ENCODE measurements around the gene EPYC.

EPYC gene

GRCh38 chr12:90970471-90970870 is 34.3 kb downstream of the EPYC start:
- H3K4me3 ChIP-seq (ENCODE audit: low read depth, low read length): no peak overlapping the region
- no peak for TF ChIP-seq CTCF (IDR thresholded peaks at IDR 0.05; ENCODE audit: borderline replicate concordance, insufficient read depth, low read depth, low read length)

DNA sequence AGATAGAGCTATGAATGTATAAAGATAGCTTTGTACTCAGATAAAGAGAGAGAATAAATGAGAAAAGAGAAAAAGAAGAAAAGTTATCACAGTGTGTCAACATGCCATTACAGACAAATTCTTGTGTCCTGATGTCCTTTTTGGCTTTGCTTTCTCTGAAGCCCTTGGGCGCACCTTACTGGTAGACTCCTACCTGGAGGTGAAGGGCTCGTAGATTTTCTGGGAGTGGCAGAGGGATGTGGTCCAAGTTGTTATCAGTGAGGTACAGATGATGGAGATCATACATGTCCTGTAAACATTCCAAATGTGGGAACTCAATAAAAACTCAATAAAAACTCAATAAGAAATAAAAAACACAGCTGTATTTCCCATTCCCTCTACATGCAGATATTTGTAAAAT is 34.9 kb downstream of the EPYC start:
- no peak overlapping the region for H3K4me3 ChIP-seq (ENCODE audit: low read depth, low read length)
- no peak for TF ChIP-seq CTCF (IDR thresholded peaks at IDR 0.05; ENCODE audit: borderline replicate concordance, insufficient read depth, low read depth, low read length)

GRCh38 chr12:90969346-90969745 is 35.4 kb downstream of the EPYC start:
- no peak overlapping the region for H3K4me3 ChIP-seq (ENCODE audit: low read depth, low read length)
- TF ChIP-seq CTCF (IDR thresholded peaks at IDR 0.05; ENCODE audit: borderline replicate concordance, insufficient read depth, low read depth, low read length): no peak

- no peak for TF ChIP-seq CTCF (IDR thresholded peaks at IDR 0.05; ENCODE audit: borderline replicate concordance, insufficient read depth, low read depth, low read length)
- no peak overlapping the region for H3K4me3 ChIP-seq (ENCODE audit: low read depth, low read length)
Observed at GRCh38 chr12:90965204-90965603, 39.6 kb downstream of the EPYC start.

GRCh38 chr12:90964616-90965015 is 40.2 kb downstream of the EPYC start:
- H3K4me3 ChIP-seq (ENCODE audit: low read depth, low read length): no peak overlapping the region
- no peak for TF ChIP-seq CTCF (IDR thresholded peaks at IDR 0.05; ENCODE audit: borderline replicate concordance, insufficient read depth, low read depth, low read length)

DNA sequence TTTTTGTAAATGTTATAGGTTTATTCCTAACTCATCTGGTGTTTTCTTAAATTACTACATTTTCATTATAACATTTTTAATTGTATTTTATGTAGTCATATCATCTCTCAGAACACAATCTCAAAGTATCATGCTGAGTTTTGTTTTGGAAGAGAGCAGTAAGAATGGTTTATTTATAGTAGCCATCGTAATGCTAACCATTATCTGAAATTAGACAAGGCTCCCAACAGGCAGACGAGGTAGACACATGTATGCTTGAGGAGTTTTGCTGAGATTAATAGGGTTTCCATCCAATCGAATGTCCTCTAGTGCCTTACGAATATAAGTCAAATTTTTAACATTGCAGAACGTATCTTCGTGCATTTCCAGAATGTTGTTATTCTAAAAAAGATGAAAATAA is 40.8 kb downstream of the EPYC start:
- no peak overlapping the region for H3K4me3 ChIP-seq (ENCODE audit: low read depth, low read length)
- TF ChIP-seq CTCF (IDR thresholded peaks at IDR 0.05; ENCODE audit: borderline replicate concordance, insufficient read depth, low read depth, low read length): no peak

DNA sequence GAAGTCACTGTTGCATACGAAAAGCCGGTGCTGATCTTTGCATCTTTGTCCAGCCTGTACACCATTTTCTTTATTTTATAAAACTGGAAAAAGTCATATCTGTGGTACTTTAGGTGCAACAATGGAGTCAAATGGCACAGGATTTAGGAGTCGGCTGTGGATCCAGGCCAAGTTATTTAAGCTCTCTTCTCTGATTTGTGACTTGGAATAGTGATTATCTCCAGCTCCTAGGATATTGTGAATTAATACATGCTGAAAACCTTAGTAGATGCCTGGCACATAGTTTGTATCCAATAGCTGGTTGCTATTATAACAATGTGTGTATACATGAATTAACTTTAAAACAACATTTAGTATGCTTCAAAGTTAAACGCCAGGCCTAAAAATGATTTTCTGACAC is 43.6 kb downstream of the EPYC start:
- no peak for TF ChIP-seq CTCF (IDR thresholded peaks at IDR 0.05; ENCODE audit: borderline replicate concordance, insufficient read depth, low read depth, low read length)
- H3K4me3 ChIP-seq (ENCODE audit: low read depth, low read length): no peak overlapping the region

Measured in GM12875 (cell line).